Stimulated activated naive B cell treated with anti-CD40 and anti-IgM and Interleukin-4, amounts not matched to agents 10 μg/mL and 1 μg/mL and 100 μg/mL, for 72 hours (primary cell): Measurements from ENCODE around the gene INTS6.
A peak's percentile ranks its signal among the peaks of the same experiment; 100 is the strongest.

ENCODE experiments used
- ATAC-seq, 2 donors: fragments of 150-1000 bp; cut with Tn5 transposase; replicated peaks; 2 replicates each; pipeline ENCODE4 v1.10.0; 2021; ENCODE audit warnings: moderate library complexity in 1 of 2
- DNase-seq: peaks from one replicate; pipeline ENCODE4 v3.0.0; 2021
- H3K27ac Mint-ChIP-seq: one replicate; pipeline ENCODE4 v1.8.0; 2022; ENCODE audit warnings: mild to moderate bottlenecking, mixed read lengths
- H3K27me3 Mint-ChIP-seq, 2 donors: one replicate each; pipeline ENCODE4 v1.8.0; 2022; ENCODE audit warnings: mixed read lengths in 2 of 2
- H3K36me3 Mint-ChIP-seq, 2 donors: one replicate each; pipeline ENCODE4 v1.8.0; 2022; ENCODE audit warnings: mixed read lengths in 2 of 2, mild to moderate bottlenecking in 1 of 2
- H3K4me1 Mint-ChIP-seq, 2 donors: one replicate each; pipeline ENCODE4 v1.8.0; 2022; ENCODE audit warnings: mixed read lengths in 2 of 2, mild to moderate bottlenecking in 1 of 2
- H3K4me3 Mint-ChIP-seq, 2 donors: one replicate each; pipeline ENCODE4 v1.8.0; 2022; ENCODE audit warnings: mild to moderate bottlenecking in 2 of 2, mixed read lengths in 2 of 2, moderate library complexity in 1 of 2
- H3K9me3 Mint-ChIP-seq, 2 donors: one replicate each; pipeline ENCODE4 v1.8.0; 2022; ENCODE audit warnings: mixed read lengths in 2 of 2, mild to moderate bottlenecking in 1 of 2

INTS6 gene

GRCh38 chr13:51477149-51477548 lies 24.3 kb upstream of the INTS6 start:
- no peak overlapping the region for H3K27ac Mint-ChIP-seq
- no peak for ATAC-seq
- no peaks in the 10 kb centered on the region for H3K4me1 Mint-ChIP-seq

GRCh38 chr13:51475727-51476501 lies 23.1 kb upstream of the INTS6 start:
- no peaks in the 10 kb centered on the region for H3K9me3 Mint-ChIP-seq
- no peak overlapping the region for H3K27ac Mint-ChIP-seq
- H3K4me3 Mint-ChIP-seq, result no peak overlapping the region
- H3K4me1 Mint-ChIP-seq, result no peaks in the 10 kb centered on the region
- DNase-seq (no peak), ATAC-seq (no peak)
- H3K27me3 Mint-ChIP-seq, result no peaks in the 10 kb centered on the region
- peaks cover 0 to 2% of the 10 kb centered on the region in 2 donors for H3K36me3 Mint-ChIP-seq

More at GRCh38 chr13:51477149-51477548, 24.3 kb upstream of the INTS6 start:
- no peak for DNase-seq
- no peaks in the 10 kb centered on the region for H3K27me3 Mint-ChIP-seq
- H3K36me3 Mint-ChIP-seq, result peaks cover 0 to 2% of the 10 kb centered on the region in 2 donors
- H3K4me3 Mint-ChIP-seq, result no peak overlapping the region
- H3K9me3 Mint-ChIP-seq, result no peaks in the 10 kb centered on the region

- no peaks in the 10 kb centered on the region for H3K36me3 Mint-ChIP-seq
- no peak overlapping the region for H3K27ac Mint-ChIP-seq
- H3K27me3 Mint-ChIP-seq, result no peaks in the 10 kb centered on the region
- no peaks in the 10 kb centered on the region for H3K9me3 Mint-ChIP-seq
- H3K4me3 Mint-ChIP-seq, result no peak overlapping the region
- H3K4me1 Mint-ChIP-seq, result no peaks in the 10 kb centered on the region
- no peak for DNase-seq
- no peak for ATAC-seq
These were observed 17.0 kb upstream of the INTS6 start for GRCh38 chr13:51469790-51470189.

GRCh38 chr13:51467730-51468129 lies 14.9 kb upstream of the INTS6 start:
- Mint-ChIP-seq H3K36me3 (no peaks in the 10 kb centered on the region), H3K4me1 (no peaks in the 10 kb centered on the region), H3K9me3 (no peaks in the 10 kb centered on the region), H3K27ac (no peak overlapping the region), H3K27me3 (no peaks in the 10 kb centered on the region), H3K4me3 (no peak overlapping the region)
- DNase-seq, result no peak
- no peak for ATAC-seq

- H3K4me3 Mint-ChIP-seq, result no peak overlapping the region
- H3K4me1 Mint-ChIP-seq, result no peaks in the 10 kb centered on the region
- no peak for ATAC-seq
- peaks cover 2 to 10% of the 10 kb centered on the region in 2 donors for H3K36me3 Mint-ChIP-seq
- H3K9me3 Mint-ChIP-seq, result peaks cover 0 to 1% of the 10 kb centered on the region in 2 donors
- H3K27me3 Mint-ChIP-seq, result no peaks in the 10 kb centered on the region
- no peak overlapping the region for H3K27ac Mint-ChIP-seq
- no peak for DNase-seq
These were observed 12.3 kb upstream of the INTS6 start for GRCh38 chr13:51465124-51465523.

GRCh38 chr13:51457086-51457815 lies 4.4 kb upstream of the INTS6 start:
- ATAC-seq (no peak), DNase-seq (no peak)
- peaks cover 21 to 33% of the 10 kb centered on the region in 2 donors for H3K4me1 Mint-ChIP-seq
- peaks cover 17 to 57% of the 10 kb centered on the region in 2 donors for H3K36me3 Mint-ChIP-seq
- no peak overlapping the region for H3K27ac Mint-ChIP-seq
- no peak overlapping the region for H3K4me3 Mint-ChIP-seq
- H3K27me3 Mint-ChIP-seq, result no peaks in the 10 kb centered on the region
- H3K9me3 Mint-ChIP-seq, result peaks cover 6 to 7% of the 10 kb centered on the region in 2 donors

- ATAC-seq (no peak), DNase-seq (no peak)
- Mint-ChIP-seq H3K9me3 (peaks cover 6 to 7% of the 10 kb centered on the region in 2 donors), H3K4me3 (no peak overlapping the region), H3K27me3 (no peaks in the 10 kb centered on the region), H3K27ac (no peak overlapping the region), H3K36me3 (peaks cover 17 to 58% of the 10 kb centered on the region in 2 donors), H3K4me1 (peaks cover 21 to 33% of the 10 kb centered on the region in 2 donors)
These were observed 3.7 kb upstream of the INTS6 start for GRCh38 chr13:51456510-51456909.

GRCh38 chr13:51455532-51455931 lies 2.7 kb upstream of the INTS6 start:
- no peak overlapping the region for H3K27ac Mint-ChIP-seq
- H3K36me3 Mint-ChIP-seq, result peaks cover 18 to 57% of the 10 kb centered on the region in 2 donors
- no peak overlapping the region for H3K4me3 Mint-ChIP-seq
- H3K4me1 Mint-ChIP-seq, result peaks cover 22 to 36% of the 10 kb centered on the region in 2 donors
- ATAC-seq, result no peak
- DNase-seq, result no peak
- peaks cover 4 to 7% of the 10 kb centered on the region in 2 donors for H3K9me3 Mint-ChIP-seq
- H3K27me3 Mint-ChIP-seq, result no peaks in the 10 kb centered on the region

- Mint-ChIP-seq H3K4me3 (peak overlapping the region; percentile 79 to 85), H3K36me3 (peaks cover 13 to 52% of the 10 kb centered on the region in 2 donors), H3K27ac (peak overlapping the region; percentile 96), H3K9me3 (peaks cover 3 to 4% of the 10 kb centered on the region in 2 donors), H3K27me3 (no peaks in the 10 kb centered on the region), H3K4me1 (peaks cover 26 to 39% of the 10 kb centered on the region in 2 donors)
- no peak for DNase-seq
- no peak for ATAC-seq
These were observed 1.3 kb upstream of the INTS6 start for GRCh38 chr13:51453959-51454703.

GRCh38 chr13:51453207-51453958 lies 547 bp upstream of the INTS6 start:
- peaks cover 3 to 4% of the 10 kb centered on the region in 2 donors for H3K9me3 Mint-ChIP-seq
- H3K27me3 Mint-ChIP-seq, result no peaks in the 10 kb centered on the region
- H3K27ac Mint-ChIP-seq, result peak overlapping the region; percentile 96
- DNase-seq (peak; percentile 91), ATAC-seq (peak; percentile 64 to 66)
- H3K36me3 Mint-ChIP-seq, result peaks cover 13 to 50% of the 10 kb centered on the region in 2 donors
- peak overlapping the region; percentile 79 to 85 for H3K4me3 Mint-ChIP-seq
- peaks cover 27 to 45% of the 10 kb centered on the region in 2 donors for H3K4me1 Mint-ChIP-seq

GRCh38 chr13:51451467-51452360 lies 1.1 kb downstream of the INTS6 start:
- H3K4me1 Mint-ChIP-seq, result peaks cover 23 to 45% of the 10 kb centered on the region in 2 donors
- peak overlapping the region; percentile 97 for H3K27ac Mint-ChIP-seq
- ATAC-seq, result peak; percentile 32 to 36
- peaks cover 13 to 43% of the 10 kb centered on the region in 2 donors for H3K36me3 Mint-ChIP-seq
- peak overlapping the region; percentile 91 to 93 for H3K4me3 Mint-ChIP-seq
- H3K27me3 Mint-ChIP-seq, result no peaks in the 10 kb centered on the region
- H3K9me3 Mint-ChIP-seq, result peaks cover 3 to 4% of the 10 kb centered on the region in 2 donors
- peak; percentile 73 for DNase-seq

GRCh38 chr13:51451134-51451466 lies 1.7 kb downstream of the INTS6 start:
- no peaks in the 10 kb centered on the region for H3K27me3 Mint-ChIP-seq
- ATAC-seq (no peak), DNase-seq (no peak)
- H3K4me1 Mint-ChIP-seq, result peaks cover 23 to 45% of the 10 kb centered on the region in 2 donors
- H3K4me3 Mint-ChIP-seq, result peak overlapping the region; percentile 91 to 93
- H3K27ac Mint-ChIP-seq, result peak overlapping the region; percentile 97
- H3K9me3 Mint-ChIP-seq, result peaks cover 3 to 4% of the 10 kb centered on the region in 2 donors
- peaks cover 13 to 40% of the 10 kb centered on the region in 2 donors for H3K36me3 Mint-ChIP-seq

- Mint-ChIP-seq H3K4me3 (no peak overlapping the region), H3K27me3 (no peaks in the 10 kb centered on the region), H3K4me1 (peaks cover 9 to 24% of the 10 kb centered on the region in 2 donors), H3K36me3 (peaks cover 8 to 33% of the 10 kb centered on the region in 2 donors), H3K27ac (no peak overlapping the region), H3K9me3 (no peaks in the 10 kb centered on the region)
- no peak for DNase-seq
- no peak for ATAC-seq
These were observed 3.8 kb downstream of the INTS6 start for GRCh38 chr13:51449018-51449417.
